Measurements from ENCODE around the gene SMYD4.
A peak's percentile ranks its signal among the peaks of the same experiment; 100 is the strongest.

Gene SMYD4

GRCh38 chr17:1829592-1830257 lies at the start of gene SMYD4, which contains the start of gene RPA1:
SMYD4 (minus strand) TSS chr17:1829902; CDS start chr17:1827994, 1,908 bp downstream.
RPA1 (plus strand) TSS chr17:1830005; CDS start chr17:1830094, 89 bp downstream.
- no peaks in the 10 kb centered on the region for H3K27me3 ChIP-seq (ENCODE audit: low read depth, low read length)
- H3K4me1 ChIP-seq (ENCODE audit: control insufficient read depth in 1 of 2, insufficient read depth in 2 of 2, low read length in 2 of 2), result peaks cover 11 to 19% of the 10 kb centered on the region in 2 donors
- peak within 1 kb of the TSS; percentile 67 for H3K27ac ChIP-seq (ENCODE audit: low read length)
- peaks cover 4 to 5% of the 10 kb centered on the region in 2 donors for H3K36me3 ChIP-seq (ENCODE audit: control insufficient read depth in 1 of 2, insufficient read depth in 2 of 2, low read length in 2 of 2)
- H3K4me3 ChIP-seq (ENCODE audit: low read depth in 1 of 2, low read length in 2 of 2), result peak within 1 kb of the TSS; percentile 79 to 89
- H3K9me3 ChIP-seq (ENCODE audit: control insufficient read depth in 1 of 2, low read length in 2 of 2), result no peaks in the 10 kb centered on the region

GRCh38 chr17:1878419-1879121 lies 48.9 kb upstream of the SMYD4 start:
- no peak overlapping the region for H3K4me3 ChIP-seq (ENCODE audit: low read depth in 1 of 2, low read length in 2 of 2)
- H3K4me1 ChIP-seq (ENCODE audit: control insufficient read depth in 1 of 2, insufficient read depth in 2 of 2, low read length in 2 of 2), result no peaks in the 10 kb centered on the region
- H3K36me3 ChIP-seq (ENCODE audit: control insufficient read depth in 1 of 2, insufficient read depth in 2 of 2, low read length in 2 of 2), result peaks cover 51 to 82% of the 10 kb centered on the region in 2 donors
- H3K27me3 ChIP-seq (ENCODE audit: low read depth, low read length), result no peaks in the 10 kb centered on the region
- no peaks in the 10 kb centered on the region for H3K9me3 ChIP-seq (ENCODE audit: control insufficient read depth in 1 of 2, low read length in 2 of 2)
- H3K27ac ChIP-seq (ENCODE audit: low read length), result no peak overlapping the region

GRCh38 chr17:1875597-1875996 lies 45.9 kb upstream of the SMYD4 start:
- no peaks in the 10 kb centered on the region for H3K4me1 ChIP-seq (ENCODE audit: control insufficient read depth in 1 of 2, insufficient read depth in 2 of 2, low read length in 2 of 2)
- H3K36me3 ChIP-seq (ENCODE audit: control insufficient read depth in 1 of 2, insufficient read depth in 2 of 2, low read length in 2 of 2), result peaks cover 42 to 74% of the 10 kb centered on the region in 2 donors
- H3K9me3 ChIP-seq (ENCODE audit: control insufficient read depth in 1 of 2, low read length in 2 of 2), result no peaks in the 10 kb centered on the region
- H3K4me3 ChIP-seq (ENCODE audit: low read depth in 1 of 2, low read length in 2 of 2), result no peak overlapping the region
- no peaks in the 10 kb centered on the region for H3K27me3 ChIP-seq (ENCODE audit: low read depth, low read length)
- no peak overlapping the region for H3K27ac ChIP-seq (ENCODE audit: low read length)

GRCh38 chr17:1873418-1873817 lies 43.7 kb upstream of the SMYD4 start:
- Histone ChIP-seq H3K4me3 (ENCODE audit: low read depth in 1 of 2, low read length in 2 of 2) (no peak overlapping the region), H3K9me3 (ENCODE audit: control insufficient read depth in 1 of 2, low read length in 2 of 2) (no peaks in the 10 kb centered on the region), H3K36me3 (ENCODE audit: control insufficient read depth in 1 of 2, insufficient read depth in 2 of 2, low read length in 2 of 2) (peaks cover 25 to 52% of the 10 kb centered on the region in 2 donors), H3K27me3 (ENCODE audit: low read depth, low read length) (no peaks in the 10 kb centered on the region), H3K27ac (ENCODE audit: low read length) (no peak overlapping the region), H3K4me1 (ENCODE audit: control insufficient read depth in 1 of 2, insufficient read depth in 2 of 2, low read length in 2 of 2) (no peaks in the 10 kb centered on the region)

GRCh38 chr17:1872976-1873375 lies 43.3 kb upstream of the SMYD4 start:
- H3K36me3 ChIP-seq (ENCODE audit: control insufficient read depth in 1 of 2, insufficient read depth in 2 of 2, low read length in 2 of 2), result peaks cover 25 to 47% of the 10 kb centered on the region in 2 donors
- no peaks in the 10 kb centered on the region for H3K4me1 ChIP-seq (ENCODE audit: control insufficient read depth in 1 of 2, insufficient read depth in 2 of 2, low read length in 2 of 2)
- H3K4me3 ChIP-seq (ENCODE audit: low read depth in 1 of 2, low read length in 2 of 2), result no peak overlapping the region
- H3K9me3 ChIP-seq (ENCODE audit: control insufficient read depth in 1 of 2, low read length in 2 of 2), result no peaks in the 10 kb centered on the region
- no peak overlapping the region for H3K27ac ChIP-seq (ENCODE audit: low read length)
- no peaks in the 10 kb centered on the region for H3K27me3 ChIP-seq (ENCODE audit: low read depth, low read length)

GRCh38 chr17:1872254-1872653 lies 42.6 kb upstream of the SMYD4 start:
- Histone ChIP-seq H3K4me3 (ENCODE audit: low read depth in 1 of 2, low read length in 2 of 2) (no peak overlapping the region), H3K27me3 (ENCODE audit: low read depth, low read length) (no peaks in the 10 kb centered on the region), H3K4me1 (ENCODE audit: control insufficient read depth in 1 of 2, insufficient read depth in 2 of 2, low read length in 2 of 2) (no peaks in the 10 kb centered on the region), H3K36me3 (ENCODE audit: control insufficient read depth in 1 of 2, insufficient read depth in 2 of 2, low read length in 2 of 2) (peaks cover 24 to 40% of the 10 kb centered on the region in 2 donors), H3K27ac (ENCODE audit: low read length) (no peak overlapping the region), H3K9me3 (ENCODE audit: control insufficient read depth in 1 of 2, low read length in 2 of 2) (no peaks in the 10 kb centered on the region)

GRCh38 chr17:1871756-1872155 lies 42.1 kb upstream of the SMYD4 start:
- Histone ChIP-seq H3K4me3 (ENCODE audit: low read depth in 1 of 2, low read length in 2 of 2) (no peak overlapping the region), H3K27ac (ENCODE audit: low read length) (no peak overlapping the region), H3K36me3 (ENCODE audit: control insufficient read depth in 1 of 2, insufficient read depth in 2 of 2, low read length in 2 of 2) (peaks cover 21 to 35% of the 10 kb centered on the region in 2 donors), H3K4me1 (ENCODE audit: control insufficient read depth in 1 of 2, insufficient read depth in 2 of 2, low read length in 2 of 2) (no peaks in the 10 kb centered on the region), H3K27me3 (ENCODE audit: low read depth, low read length) (no peaks in the 10 kb centered on the region), H3K9me3 (ENCODE audit: control insufficient read depth in 1 of 2, low read length in 2 of 2) (no peaks in the 10 kb centered on the region)

GRCh38 chr17:1870592-1870991 lies 40.9 kb upstream of the SMYD4 start:
- Histone ChIP-seq H3K36me3 (ENCODE audit: control insufficient read depth in 1 of 2, insufficient read depth in 2 of 2, low read length in 2 of 2) (peaks cover 18 to 26% of the 10 kb centered on the region in 2 donors), H3K27ac (ENCODE audit: low read length) (no peak overlapping the region), H3K9me3 (ENCODE audit: control insufficient read depth in 1 of 2, low read length in 2 of 2) (no peaks in the 10 kb centered on the region), H3K4me1 (ENCODE audit: control insufficient read depth in 1 of 2, insufficient read depth in 2 of 2, low read length in 2 of 2) (no peaks in the 10 kb centered on the region), H3K4me3 (ENCODE audit: low read depth in 1 of 2, low read length in 2 of 2) (no peak overlapping the region), H3K27me3 (ENCODE audit: low read depth, low read length) (no peaks in the 10 kb centered on the region)

- Histone ChIP-seq H3K9me3 (ENCODE audit: control insufficient read depth in 1 of 2, low read length in 2 of 2) (no peaks in the 10 kb centered on the region), H3K4me1 (ENCODE audit: control insufficient read depth in 1 of 2, insufficient read depth in 2 of 2, low read length in 2 of 2) (no peaks in the 10 kb centered on the region), H3K27ac (ENCODE audit: low read length) (no peak overlapping the region), H3K4me3 (ENCODE audit: low read depth in 1 of 2, low read length in 2 of 2) (no peak overlapping the region), H3K36me3 (ENCODE audit: control insufficient read depth in 1 of 2, insufficient read depth in 2 of 2, low read length in 2 of 2) (peaks cover 8 to 9% of the 10 kb centered on the region in 2 donors), H3K27me3 (ENCODE audit: low read depth, low read length) (no peaks in the 10 kb centered on the region)
Measured at GRCh38 chr17:1868090-1868489, 38.4 kb upstream of the SMYD4 start.

GRCh38 chr17:1867307-1867706 lies 37.6 kb upstream of the SMYD4 start:
- no peaks in the 10 kb centered on the region for H3K9me3 ChIP-seq (ENCODE audit: control insufficient read depth in 1 of 2, low read length in 2 of 2)
- peaks cover 7% of the 10 kb centered on the region in 2 donors for H3K36me3 ChIP-seq (ENCODE audit: control insufficient read depth in 1 of 2, insufficient read depth in 2 of 2, low read length in 2 of 2)
- no peaks in the 10 kb centered on the region for H3K4me1 ChIP-seq (ENCODE audit: control insufficient read depth in 1 of 2, insufficient read depth in 2 of 2, low read length in 2 of 2)
- H3K27me3 ChIP-seq (ENCODE audit: low read depth, low read length), result no peaks in the 10 kb centered on the region
- H3K4me3 ChIP-seq (ENCODE audit: low read depth in 1 of 2, low read length in 2 of 2), result no peak overlapping the region
- no peak overlapping the region for H3K27ac ChIP-seq (ENCODE audit: low read length)

- Histone ChIP-seq H3K27ac (ENCODE audit: low read length) (no peak overlapping the region), H3K4me3 (ENCODE audit: low read depth in 1 of 2, low read length in 2 of 2) (no peak overlapping the region), H3K36me3 (ENCODE audit: control insufficient read depth in 1 of 2, insufficient read depth in 2 of 2, low read length in 2 of 2) (peaks cover 6 to 7% of the 10 kb centered on the region in 2 donors), H3K27me3 (ENCODE audit: low read depth, low read length) (no peaks in the 10 kb centered on the region), H3K9me3 (ENCODE audit: control insufficient read depth in 1 of 2, low read length in 2 of 2) (no peaks in the 10 kb centered on the region), H3K4me1 (ENCODE audit: control insufficient read depth in 1 of 2, insufficient read depth in 2 of 2, low read length in 2 of 2) (no peaks in the 10 kb centered on the region)
Measured at GRCh38 chr17:1865252-1866037, 35.7 kb upstream of the SMYD4 start.
